Prostate gland (tissue), 2 donors: ENCODE measurements around the gene ANKRD44. TPM values are rescaled to one million over a fixed set of nuclear protein-coding genes. Genes with fewer than 3 reads are reported as not detected.

Source experiments
- DNase-seq: peaks from one replicate; pipeline ENCODE4 v3.0.0-alpha.2; 2019; ENCODE audit warnings: low spot score
- H3K27ac ChIP-seq, 2 donors: fragments of 200-600 bp; sonication (generic); 2 replicates each; pipeline ENCODE4 v1.5.1; 2017 to 2019
- H3K27me3 ChIP-seq: fragments of 200-600 bp; sonication (generic); replicated peaks from 2 replicates; pipeline ENCODE4 v1.5.1; 2019; ENCODE audit not compliant: insufficient read depth
- H3K36me3 ChIP-seq, 2 donors: fragments of 200-600 bp; sonication (generic); 1 replicate in 1 of 2; 2 replicates in 1 of 2; pipeline versions ENCODE4 v1.5.1 to v1.8.1; 2017 to 2019
- H3K4me1 ChIP-seq: fragments of 200-600 bp; sonication (generic); replicated peaks from 2 replicates; pipeline ENCODE4 v1.5.1; 2019
- H3K4me3 ChIP-seq, 2 donors: fragments of 200-600 bp; sonication (generic); 2 replicates each; pipeline ENCODE4 v1.5.1; 2017 to 2019
- H3K9me3 ChIP-seq: fragments of 200-600 bp; sonication (generic); 2 replicates; pipeline ENCODE4 v1.5.1; 2017
- CTCF ChIP-seq, 4 experiments: fragments of 200-600 bp in 2 of 4; fragments of 450-650 bp in 2 of 4; sonication (generic) in 2 of 4; IDR thresholded peaks; 1 replicate in 3 of 4; 2 replicates in 1 of 4; pipeline ENCODE4 v1.5.1; 2016 to 2019; ENCODE audit warnings: antibody characterized with exemption in 4 of 4, mild to moderate bottlenecking in 2 of 4, moderate library complexity in 2 of 4
- POLR2A ChIP-seq: fragments of 450-650 bp; IDR thresholded peaks from one replicate; pipeline ENCODE4 v1.6.1; 2016; ENCODE audit warnings: antibody characterized with exemption, mild to moderate bottlenecking
- POLR2AphosphoS5 ChIP-seq: sonication (generic); formaldehyde crosslinking; IDR thresholded peaks from one replicate; pipeline ENCODE4 v1.6.1; 2017; ENCODE audit warnings: antibody characterized with exemption
- WGBS: methylation state at CpG from one replicate; pipeline ENCODE4 v1.1.5; 2018; 5-methylcytosine and 5-hydroxymethylcytosine counted together
- intact Hi-C: fragments of 100-400 bp; cut with DNase I; formaldehyde crosslinking; loops from one replicate; pipeline ENCODE4 v1.14.2; 2022
- total RNA-seq, 2 donors: library from RNA; depleted of rRNA; stranded (reverse); fragments of >200 nt; gene quantifications; one replicate each; pipeline ENCODE4 v1.1.0, GENCODE V29; 2016

The ANKRD44 gene
- total RNA-seq, 2 donors from 2014 or later = 6.0 to 11.2 TPM

GRCh38 chr2:197045115-197045514 is 265.5 kb downstream of the ANKRD44 start:
- Histone ChIP-seq H3K4me3 (no peak overlapping the region), H3K4me1 (no peaks in the 10 kb centered on the region), H3K36me3 (no peaks in the 10 kb centered on the region), H3K9me3 (no peaks in the 10 kb centered on the region), H3K27me3 (no peaks in the 10 kb centered on the region), H3K27ac (no peak overlapping the region)
- DNase-seq = no peak
- TF ChIP-seq POLR2A = no peak
- intact Hi-C loops = no loop called here

- TF ChIP-seq CTCF (IDR thresholded peaks at IDR 0.05) (no peak), POLR2AphosphoS5 (no peak), POLR2A (no peak)
- WGBS = 85% methylated on average over 5 of the region's 5 CpGs
- Histone ChIP-seq H3K27me3 (no peaks in the 10 kb centered on the region), H3K36me3 (no peaks in the 10 kb centered on the region), H3K27ac (no peak overlapping the region), H3K4me1 (no peaks in the 10 kb centered on the region), H3K4me3 (no peak overlapping the region), H3K9me3 (no peaks in the 10 kb centered on the region)
- intact Hi-C loops = no loop called here
- DNase-seq = no peak
Measured at GRCh38 chr2:197042739-197043196, 267.8 kb downstream of the ANKRD44 start.

GRCh38 chr2:197037863-197038398 is 272.6 kb downstream of the ANKRD44 start:
- no peaks in the 10 kb centered on the region for H3K9me3 ChIP-seq
- no peak overlapping the region for H3K4me3 ChIP-seq
- H3K27me3 ChIP-seq = no peaks in the 10 kb centered on the region
- intact Hi-C loops = no loop called here
- no peak for TF ChIP-seq POLR2A
- TF ChIP-seq CTCF (IDR thresholded peaks at IDR 0.05) = no peak
- TF ChIP-seq POLR2AphosphoS5 = no peak
- H3K36me3 ChIP-seq = no peaks in the 10 kb centered on the region
- H3K27ac ChIP-seq = no peak overlapping the region
- no peak for DNase-seq
- no peaks in the 10 kb centered on the region for H3K4me1 ChIP-seq
- WGBS = 98% methylated on average over 2 of the region's 2 CpGs

- Histone ChIP-seq H3K4me1 (no peaks in the 10 kb centered on the region), H3K27me3 (no peaks in the 10 kb centered on the region), H3K4me3 (no peak overlapping the region), H3K9me3 (no peaks in the 10 kb centered on the region), H3K36me3 (no peaks in the 10 kb centered on the region), H3K27ac (no peak overlapping the region)
- no peak for DNase-seq
- intact Hi-C loops = no loop called here
- TF ChIP-seq CTCF (IDR thresholded peaks at IDR 0.05) (no peak), POLR2A (no peak), POLR2AphosphoS5 (no peak)
- 79% methylated on average over 1 of the region's 1 CpG for WGBS
Measured at GRCh38 chr2:197035002-197035401, 275.6 kb downstream of the ANKRD44 start.

- H3K4me1 ChIP-seq = no peaks in the 10 kb centered on the region
- WGBS = 71% methylated on average over 5 of the region's 5 CpGs
- TF ChIP-seq POLR2AphosphoS5 (no peak), CTCF (IDR thresholded peaks at IDR 0.05) (no peak), POLR2A (no peak)
- H3K36me3 ChIP-seq = no peaks in the 10 kb centered on the region
- no peak overlapping the region for H3K4me3 ChIP-seq
- H3K9me3 ChIP-seq = no peaks in the 10 kb centered on the region
- DNase-seq = no peak
- intact Hi-C loops = no loop called here
- H3K27me3 ChIP-seq = no peaks in the 10 kb centered on the region
- H3K27ac ChIP-seq = no peak overlapping the region
Measured at GRCh38 chr2:197034292-197034691, 276.3 kb downstream of the ANKRD44 start.
